Skeletal muscle tissue (tissue), 4 donors: ENCODE results near the gene EXOC5. TPM values are rescaled to one million over a fixed set of nuclear protein-coding genes. Genes with fewer than 3 reads are reported as not detected.

Experiments
- H3K27ac ChIP-seq: one replicate; pipeline ENCODE4 v1.7.0; 2013; ENCODE audit warnings: mild to moderate bottlenecking, low read depth, low read length, inconsistent platforms
- H3K27me3 ChIP-seq, 3 donors: one replicate each; pipeline ENCODE4 v1.7.0; 2013; ENCODE audit warnings: low read length in 3 of 3; ENCODE audit not compliant: control insufficient read depth in 3 of 3, insufficient read depth in 3 of 3
- H3K36me3 ChIP-seq, 3 donors: one replicate each; pipeline ENCODE4 v1.7.0; 2013; ENCODE audit warnings: low read length in 3 of 3; ENCODE audit not compliant: control insufficient read depth in 3 of 3, insufficient read depth in 3 of 3
- H3K4me1 ChIP-seq, 3 donors: one replicate each; pipeline ENCODE4 v1.7.0; 2013; ENCODE audit warnings: low read length in 3 of 3, mild to moderate bottlenecking in 3 of 3; ENCODE audit not compliant: control insufficient read depth in 3 of 3, insufficient read depth in 3 of 3
- H3K4me3 ChIP-seq, 3 donors: one replicate each; pipeline ENCODE4 v1.7.0; 2013; ENCODE audit warnings: low read length in 3 of 3
- H3K9ac ChIP-seq, 3 donors: one replicate each; pipeline ENCODE4 v1.7.0; 2013; ENCODE audit warnings: low read length in 3 of 3, mild to moderate bottlenecking in 3 of 3, moderate library complexity in 2 of 3, low read depth in 1 of 3
- H3K9me3 ChIP-seq, 3 donors: one replicate each; pipeline ENCODE4 v1.7.0; 2013; ENCODE audit warnings: low read length in 3 of 3; ENCODE audit not compliant: control insufficient read depth in 3 of 3
- total RNA-seq: library from RNA; depleted of rRNA; stranded (reverse); fragments of >200 nt; gene quantifications from one replicate; pipeline ENCODE4 v1.2.3, GENCODE V29; 2014
- donor health status: Osteomylitis.

The EXOC5 gene
- total RNA-seq, 1 donor from 2014 or later, result 27.1 TPM

GRCh38 chr14:57174466-57174865, 94.2 kb downstream of the EXOC5 start:
- no peaks in the 10 kb centered on the region for H3K36me3 ChIP-seq
- H3K4me1 ChIP-seq, result no peaks in the 10 kb centered on the region
- no peak overlapping the region for H3K27ac ChIP-seq
- H3K27me3 ChIP-seq, result peaks cover 0 to 2% (median 0%) of the 10 kb centered on the region in 3 donors
- no peak overlapping the region for H3K9ac ChIP-seq
- no peaks in the 10 kb centered on the region for H3K9me3 ChIP-seq
- no peak overlapping the region for H3K4me3 ChIP-seq

- H3K9me3 ChIP-seq, result no peaks in the 10 kb centered on the region
- no peaks in the 10 kb centered on the region for H3K4me1 ChIP-seq
- H3K27me3 ChIP-seq, result peaks cover 0 to 2% (median 0%) of the 10 kb centered on the region in 3 donors
- no peak overlapping the region for H3K4me3 ChIP-seq
- H3K9ac ChIP-seq, result no peak overlapping the region
- H3K36me3 ChIP-seq, result no peaks in the 10 kb centered on the region
- no peak overlapping the region for H3K27ac ChIP-seq
These were observed 96.8 kb downstream of the EXOC5 start for GRCh38 chr14:57171903-57172302.

GRCh38 chr14:57171363-57171762, 97.3 kb downstream of the EXOC5 start:
- Histone ChIP-seq H3K36me3 (no peaks in the 10 kb centered on the region), H3K9me3 (no peaks in the 10 kb centered on the region), H3K4me3 (no peak overlapping the region), H3K27ac (no peak overlapping the region), H3K9ac (no peak overlapping the region), H3K27me3 (peaks cover 0 to 2% (median 0%) of the 10 kb centered on the region in 3 donors), H3K4me1 (no peaks in the 10 kb centered on the region)

GRCh38 chr14:57169901-57170300, 98.8 kb downstream of the EXOC5 start:
- peaks cover 0 to 2% (median 0%) of the 10 kb centered on the region in 3 donors for H3K27me3 ChIP-seq
- H3K4me1 ChIP-seq, result no peaks in the 10 kb centered on the region
- H3K9ac ChIP-seq, result no peak overlapping the region
- no peak overlapping the region for H3K27ac ChIP-seq
- no peaks in the 10 kb centered on the region for H3K36me3 ChIP-seq
- no peak overlapping the region for H3K4me3 ChIP-seq
- H3K9me3 ChIP-seq, result no peaks in the 10 kb centered on the region

- Histone ChIP-seq H3K27ac (no peak overlapping the region), H3K27me3 (no peaks in the 10 kb centered on the region), H3K9me3 (no peaks in the 10 kb centered on the region), H3K9ac (no peak overlapping the region), H3K36me3 (no peaks in the 10 kb centered on the region), H3K4me1 (no peaks in the 10 kb centered on the region), H3K4me3 (no peak overlapping the region)
These were observed 100.5 kb downstream of the EXOC5 start for GRCh38 chr14:57168138-57168679.

- H3K27ac ChIP-seq, result no peak overlapping the region
- H3K36me3 ChIP-seq, result no peaks in the 10 kb centered on the region
- peaks cover 0 to 3% (median 0%) of the 10 kb centered on the region in 3 donors for H3K27me3 ChIP-seq
- no peaks in the 10 kb centered on the region for H3K9me3 ChIP-seq
- no peaks in the 10 kb centered on the region for H3K4me1 ChIP-seq
- no peak overlapping the region for H3K4me3 ChIP-seq
- H3K9ac ChIP-seq, result no peak overlapping the region
These were observed 107.0 kb downstream of the EXOC5 start for GRCh38 chr14:57161583-57162234.

GRCh38 chr14:57160333-57160732, 108.4 kb downstream of the EXOC5 start:
- Histone ChIP-seq H3K27ac (no peak overlapping the region), H3K27me3 (peaks cover 0 to 3% (median 0%) of the 10 kb centered on the region in 3 donors), H3K9me3 (no peaks in the 10 kb centered on the region), H3K36me3 (no peaks in the 10 kb centered on the region), H3K4me1 (no peaks in the 10 kb centered on the region), H3K9ac (no peak overlapping the region), H3K4me3 (no peak overlapping the region)

GRCh38 chr14:57153286-57153685, 115.4 kb downstream of the EXOC5 start:
- no peaks in the 10 kb centered on the region for H3K27me3 ChIP-seq
- no peaks in the 10 kb centered on the region for H3K9me3 ChIP-seq
- no peak overlapping the region for H3K4me3 ChIP-seq
- no peak overlapping the region for H3K9ac ChIP-seq
- H3K27ac ChIP-seq, result no peak overlapping the region
- no peaks in the 10 kb centered on the region for H3K4me1 ChIP-seq
- H3K36me3 ChIP-seq, result no peaks in the 10 kb centered on the region

Other genes starting within 250 kb of the EXOC5 start
- gene AP5M1, start 66 bp upstream of the EXOC5 start, total RNA-seq, result 15.1 TPM
- gene NAA30, start 121.7 kb upstream of the EXOC5 start, total RNA-seq, result 25.1 TPM
- not detected for gene CCDC198, start 225.0 kb upstream of the EXOC5 start, total RNA-seq